ENCODE measurements around the gene ARL5B.

ARL5B gene

DNA sequence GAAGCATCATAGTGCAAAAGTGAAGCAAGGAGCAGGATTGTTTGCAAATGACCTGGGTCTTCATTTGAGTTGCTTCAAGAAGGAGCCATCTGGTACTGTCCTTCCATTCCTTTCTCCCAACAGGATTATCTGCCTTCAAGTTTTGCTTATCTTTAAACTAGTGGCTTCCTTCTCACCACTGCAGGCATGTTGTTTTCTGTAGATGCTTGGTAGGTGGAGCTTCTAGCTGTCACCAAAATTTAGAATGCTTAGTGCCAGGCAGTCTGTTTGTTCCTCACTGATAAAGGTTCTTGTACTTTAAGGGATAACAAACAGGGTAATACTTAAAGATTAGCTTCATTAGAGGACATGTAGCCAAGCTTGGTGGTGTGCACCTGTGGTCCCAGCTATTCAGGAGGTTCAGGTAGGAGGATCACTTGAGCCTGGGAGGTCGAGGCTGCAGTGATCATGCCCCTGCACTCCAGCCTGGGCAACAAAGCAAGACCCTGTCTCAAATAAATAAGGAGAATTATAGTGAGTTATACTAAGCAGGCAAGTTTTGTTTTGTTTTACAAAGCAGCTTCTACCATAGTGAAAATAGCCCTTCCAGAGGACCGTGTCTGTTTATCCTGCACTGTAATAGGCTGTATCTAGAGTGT is 5.7 kb downstream of the ARL5B start:
- H3K27ac ChIP-seq, result no peak overlapping the region
- DNase-seq, result no peak
- H3K4me3 ChIP-seq (ENCODE audit: low read depth, low read length), result no peak overlapping the region
- no peaks in the 10 kb centered on the region for H3K27me3 ChIP-seq (replicated peaks)
- peaks cover 2% of the 10 kb centered on the region for H3K36me3 ChIP-seq (replicated peaks)
- in situ Hi-C loops (cut with HindIII; ENCODE audit: low pct_ligation_motif_present, low sequenced_read_pairs), result no loop called here
- TF ChIP-seq, protein P1, sequence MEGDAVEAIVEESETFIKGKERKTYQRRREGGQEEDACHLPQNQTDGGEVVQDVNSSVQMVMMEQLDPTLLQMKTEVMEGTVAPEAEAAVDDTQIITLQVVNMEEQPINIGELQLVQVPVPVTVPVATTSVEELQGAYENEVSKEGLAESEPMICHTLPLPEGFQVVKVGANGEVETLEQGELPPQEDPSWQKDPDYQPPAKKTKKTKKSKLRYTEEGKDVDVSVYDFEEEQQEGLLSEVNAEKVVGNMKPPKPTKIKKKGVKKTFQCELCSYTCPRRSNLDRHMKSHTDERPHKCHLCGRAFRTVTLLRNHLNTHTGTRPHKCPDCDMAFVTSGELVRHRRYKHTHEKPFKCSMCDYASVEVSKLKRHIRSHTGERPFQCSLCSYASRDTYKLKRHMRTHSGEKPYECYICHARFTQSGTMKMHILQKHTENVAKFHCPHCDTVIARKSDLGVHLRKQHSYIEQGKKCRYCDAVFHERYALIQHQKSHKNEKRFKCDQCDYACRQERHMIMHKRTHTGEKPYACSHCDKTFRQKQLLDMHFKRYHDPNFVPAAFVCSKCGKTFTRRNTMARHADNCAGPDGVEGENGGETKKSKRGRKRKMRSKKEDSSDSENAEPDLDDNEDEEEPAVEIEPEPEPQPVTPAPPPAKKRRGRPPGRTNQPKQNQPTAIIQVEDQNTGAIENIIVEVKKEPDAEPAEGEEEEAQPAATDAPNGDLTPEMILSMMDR (IDR thresholded peaks at IDR 0.05; ENCODE audit: low read depth, low read length, missing control alignments), result no peak

DNA sequence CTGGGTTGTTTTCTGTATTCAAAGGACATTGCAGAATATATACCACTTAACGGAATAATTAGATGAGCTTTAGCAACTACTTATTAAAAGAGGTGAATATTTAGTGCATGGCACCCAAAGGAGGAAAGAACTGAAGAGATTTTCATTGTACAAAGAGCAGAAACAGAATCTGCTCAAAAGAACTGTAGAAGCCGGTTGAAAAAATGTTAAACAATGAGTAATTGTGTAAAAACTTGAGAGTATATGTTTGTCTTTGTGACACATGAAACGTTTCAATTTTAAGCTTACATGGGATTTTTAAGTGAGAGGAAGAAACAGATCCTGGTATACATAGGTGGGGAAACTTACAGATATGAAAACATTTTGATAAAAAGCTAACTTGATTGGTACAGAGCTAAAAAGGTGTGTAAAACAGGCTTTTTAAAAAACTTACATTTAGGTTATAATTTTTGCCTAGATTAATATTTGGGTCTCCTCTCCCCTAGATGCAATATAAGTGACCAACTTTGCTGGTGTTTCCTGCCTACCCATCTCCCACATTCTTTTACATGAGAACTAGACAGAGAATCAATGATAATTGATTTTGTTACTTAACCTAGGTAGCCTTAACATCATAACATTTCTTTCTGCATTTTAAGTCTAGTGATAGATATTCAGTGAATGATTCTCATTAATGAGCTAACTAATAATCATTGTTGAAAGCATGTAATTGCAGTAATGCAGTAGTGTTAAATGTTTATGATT is 6.8 kb downstream of the ARL5B start:
- DNase-seq, result no peak
- TF ChIP-seq, protein P1 (IDR thresholded peaks at IDR 0.05; ENCODE audit: low read depth, low read length, missing control alignments), result no peak
- no peaks in the 10 kb centered on the region for H3K27me3 ChIP-seq (replicated peaks)
- H3K36me3 ChIP-seq (replicated peaks), result peaks cover 2% of the 10 kb centered on the region
- H3K27ac ChIP-seq, result peak overlapping the region; percentile 43
- H3K4me3 ChIP-seq (ENCODE audit: low read depth, low read length), result no peak overlapping the region
- in situ Hi-C loops (cut with HindIII; ENCODE audit: low pct_ligation_motif_present, low sequenced_read_pairs), result no loop called here

DNA sequence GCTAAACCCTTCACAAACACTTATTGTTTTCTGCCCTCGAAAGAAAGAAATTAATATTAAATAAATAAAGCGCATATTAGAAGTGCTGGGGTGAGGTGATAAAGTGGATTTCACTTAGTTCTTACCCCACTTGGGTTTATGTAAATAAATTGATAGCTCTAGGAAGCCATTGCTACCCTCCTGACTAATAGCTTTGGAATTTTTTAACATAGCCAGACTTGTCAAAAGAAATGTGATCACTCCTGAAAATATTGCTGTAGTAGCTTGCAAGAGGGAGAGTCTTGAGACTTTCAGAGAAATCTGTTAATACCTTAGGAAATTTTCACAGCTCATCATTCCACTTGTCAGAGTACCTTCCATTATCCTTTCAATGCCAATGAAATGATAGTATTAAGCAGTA is 7.6 kb downstream of the ARL5B start:
- peak overlapping the region; percentile 30 for H3K27ac ChIP-seq
- H3K4me3 ChIP-seq (ENCODE audit: low read depth, low read length), result no peak overlapping the region
- no peak for DNase-seq
- TF ChIP-seq, protein P1 (IDR thresholded peaks at IDR 0.05; ENCODE audit: low read depth, low read length, missing control alignments), result no peak
- no peaks in the 10 kb centered on the region for H3K27me3 ChIP-seq (replicated peaks)
- peaks cover 2% of the 10 kb centered on the region for H3K36me3 ChIP-seq (replicated peaks)
- in situ Hi-C loops (cut with HindIII; ENCODE audit: low pct_ligation_motif_present, low sequenced_read_pairs), result no loop called here

DNA sequence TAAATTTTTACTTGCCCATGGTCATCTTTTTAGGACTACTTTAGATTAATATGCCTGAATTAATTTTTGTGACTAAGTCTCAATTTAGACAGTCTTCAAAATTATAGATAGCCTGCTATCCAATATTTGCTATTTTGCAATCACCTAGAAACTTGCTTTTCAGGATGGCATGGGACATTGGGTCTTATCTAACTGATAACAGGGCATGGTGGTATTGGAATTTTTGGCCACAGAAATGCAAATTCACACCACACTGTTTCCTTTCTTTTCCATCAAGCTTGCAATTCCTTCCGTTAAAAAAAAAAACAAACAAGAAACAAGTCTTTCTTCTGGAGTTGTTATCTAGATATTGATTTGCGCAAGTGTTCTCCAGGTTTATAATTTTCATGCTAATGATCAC is 8.8 kb downstream of the ARL5B start:
- in situ Hi-C loops (cut with HindIII; ENCODE audit: low pct_ligation_motif_present, low sequenced_read_pairs), result no loop called here
- Histone ChIP-seq H3K27ac (no peak overlapping the region), H3K36me3 (replicated peaks) (peaks cover 6% of the 10 kb centered on the region), H3K4me3 (ENCODE audit: low read depth, low read length) (no peak overlapping the region), H3K27me3 (replicated peaks) (no peaks in the 10 kb centered on the region)
- TF ChIP-seq, protein P1 (IDR thresholded peaks at IDR 0.05; ENCODE audit: low read depth, low read length, missing control alignments), result no peak
- no peak for DNase-seq

DNA sequence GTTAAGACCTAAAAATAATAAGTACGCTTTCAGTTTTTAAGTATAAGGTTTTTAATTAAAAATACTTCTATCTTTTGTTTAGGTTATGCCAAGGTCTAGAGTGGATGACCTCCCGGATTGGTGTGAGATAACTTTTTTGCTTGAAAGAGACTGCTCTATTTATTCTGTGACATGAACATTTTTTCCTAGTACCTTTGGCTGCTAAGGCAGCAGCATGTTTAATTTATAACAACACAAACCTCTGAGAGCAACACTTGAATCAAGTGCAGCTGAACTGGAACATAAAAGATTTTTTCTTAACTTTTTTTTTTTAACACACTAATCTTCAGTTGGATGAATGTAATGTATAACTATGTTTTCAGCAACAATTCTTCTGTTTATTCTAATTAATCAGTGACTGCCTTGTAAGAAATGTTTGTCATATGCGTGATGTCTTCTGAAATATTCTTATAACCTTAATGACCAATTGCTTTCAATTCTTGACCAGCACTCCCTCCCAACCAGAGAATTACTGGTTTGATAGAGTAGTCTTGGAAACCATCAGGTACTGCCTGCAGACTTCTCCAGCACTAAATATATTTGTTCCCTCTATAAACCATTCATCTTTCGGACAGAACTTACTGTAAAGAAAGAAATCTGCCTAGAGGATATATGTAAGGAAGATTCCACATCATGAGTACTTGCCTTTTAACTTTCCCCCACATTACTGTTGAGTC is 16.0 kb downstream of the ARL5B start:
- Histone ChIP-seq H3K27ac (no peak overlapping the region), H3K27me3 (replicated peaks) (no peaks in the 10 kb centered on the region), H3K4me3 (ENCODE audit: low read depth, low read length) (no peak overlapping the region), H3K36me3 (replicated peaks) (peaks cover 23% of the 10 kb centered on the region)
- TF ChIP-seq, protein P1 (IDR thresholded peaks at IDR 0.05; ENCODE audit: low read depth, low read length, missing control alignments), result no peak
- in situ Hi-C loops (cut with HindIII; ENCODE audit: low pct_ligation_motif_present, low sequenced_read_pairs), result no loop called here
- DNase-seq, result no peak
